ENCODE results near the gene TRNAU1AP.
"Not testable (repeated sequence)": the region's sequence is repeated elsewhere in the genome, so short reads cannot be mapped to it uniquely, and the experiment has no call there.

TRNAU1AP gene

DNA sequence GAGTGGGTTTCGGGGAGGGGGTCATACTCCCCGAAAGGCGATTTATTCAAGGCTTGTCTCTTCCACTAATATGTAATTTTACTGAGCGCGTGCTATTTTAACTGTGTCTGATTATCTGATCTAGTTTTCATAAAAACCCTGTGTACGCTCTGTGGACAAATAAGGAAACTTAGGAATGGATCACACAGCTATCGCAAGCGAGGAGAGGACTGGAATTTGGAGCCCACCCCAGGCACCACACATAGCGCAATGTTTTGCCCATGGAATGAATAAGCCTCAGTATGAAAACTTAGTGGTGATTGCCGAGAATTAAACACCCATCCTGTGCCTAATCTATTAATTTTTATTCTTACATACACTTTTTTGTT, 29.3 kb downstream of the TRNAU1AP start:
- Histone ChIP-seq H3K4me3 (ENCODE audit: low read depth in 1 of 5, low read length in 5 of 5) (peak overlapping the region; percentile 72 to 94 (median 92)), H3K9ac (ENCODE audit: low read length in 5 of 5) (peak overlapping the region; percentile 70 to 95 (median 86)), H3K27me3 (ENCODE audit: control insufficient read depth in 5 of 5, insufficient read depth in 4 of 5, low read length in 5 of 5) (no peaks in the 10 kb centered on the region), H3K9me3 (ENCODE audit: control insufficient read depth in 5 of 5, low read length in 5 of 5) (no peaks in the 10 kb centered on the region), H3K27ac (ENCODE audit: low read depth, low read length) (peak overlapping the region; percentile 91), H3K4me1 (ENCODE audit: control insufficient read depth in 5 of 5, insufficient read depth in 5 of 5, low read length in 5 of 5) (peaks cover 0 to 47% (median 32%) of the 10 kb centered on the region in 5 donors), H3K36me3 (ENCODE audit: control insufficient read depth in 5 of 5, insufficient read depth in 5 of 5, low read length in 5 of 5) (peaks cover 9 to 32% (median 27%) of the 10 kb centered on the region in 5 donors)

DNA sequence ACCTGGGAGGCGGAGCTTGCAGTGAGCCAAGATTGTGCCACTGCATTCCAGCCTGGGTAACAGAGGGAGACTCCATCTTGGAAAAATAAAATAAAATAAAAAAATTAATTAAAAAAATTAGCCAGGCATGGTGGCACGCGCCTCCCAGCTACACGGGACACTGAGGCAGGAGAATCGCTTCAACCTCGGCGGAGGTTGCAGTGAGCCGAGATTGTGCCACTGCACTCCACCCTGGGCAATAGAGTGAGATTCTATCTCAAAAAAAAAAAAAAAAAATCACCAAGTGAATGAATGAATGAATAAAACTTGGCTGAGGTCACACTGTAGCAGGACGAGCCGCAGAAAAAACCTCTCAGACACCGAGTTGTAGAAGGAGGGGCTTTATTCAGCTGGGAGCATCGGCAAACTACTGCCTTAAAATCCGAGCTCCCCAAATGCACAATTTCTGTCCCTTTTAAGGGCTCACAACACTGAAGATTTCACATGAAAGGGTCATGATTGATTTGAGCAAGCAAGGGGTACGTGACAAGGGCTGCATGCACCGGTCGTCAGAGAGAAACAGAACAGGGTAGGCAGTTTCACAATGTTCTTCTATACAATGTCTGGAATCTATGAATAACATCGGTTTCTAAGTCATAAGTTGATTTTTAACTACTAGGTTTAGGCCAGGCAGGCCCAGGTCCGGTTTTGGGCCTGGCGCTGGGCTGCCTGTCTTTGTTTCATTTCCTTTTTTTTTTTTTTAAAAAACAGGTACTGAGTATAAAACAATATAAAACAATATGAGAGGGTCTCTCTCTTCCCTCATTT, 33.9 kb downstream of the TRNAU1AP start:
- H3K36me3 ChIP-seq (ENCODE audit: control insufficient read depth in 5 of 5, insufficient read depth in 5 of 5, low read length in 5 of 5); H3K9me3 ChIP-seq (ENCODE audit: control insufficient read depth in 5 of 5, low read length in 5 of 5); H3K4me3 ChIP-seq (ENCODE audit: low read depth in 1 of 5, low read length in 5 of 5); H3K9ac ChIP-seq (ENCODE audit: low read length in 5 of 5); H3K27me3 ChIP-seq (ENCODE audit: control insufficient read depth in 5 of 5, insufficient read depth in 4 of 5, low read length in 5 of 5); H3K27ac ChIP-seq (ENCODE audit: low read depth, low read length): not testable (repeated sequence)
- peaks cover 7 to 33% (median 24%) of the 10 kb centered on the region in 5 donors for H3K4me1 ChIP-seq (ENCODE audit: control insufficient read depth in 5 of 5, insufficient read depth in 5 of 5, low read length in 5 of 5)

DNA sequence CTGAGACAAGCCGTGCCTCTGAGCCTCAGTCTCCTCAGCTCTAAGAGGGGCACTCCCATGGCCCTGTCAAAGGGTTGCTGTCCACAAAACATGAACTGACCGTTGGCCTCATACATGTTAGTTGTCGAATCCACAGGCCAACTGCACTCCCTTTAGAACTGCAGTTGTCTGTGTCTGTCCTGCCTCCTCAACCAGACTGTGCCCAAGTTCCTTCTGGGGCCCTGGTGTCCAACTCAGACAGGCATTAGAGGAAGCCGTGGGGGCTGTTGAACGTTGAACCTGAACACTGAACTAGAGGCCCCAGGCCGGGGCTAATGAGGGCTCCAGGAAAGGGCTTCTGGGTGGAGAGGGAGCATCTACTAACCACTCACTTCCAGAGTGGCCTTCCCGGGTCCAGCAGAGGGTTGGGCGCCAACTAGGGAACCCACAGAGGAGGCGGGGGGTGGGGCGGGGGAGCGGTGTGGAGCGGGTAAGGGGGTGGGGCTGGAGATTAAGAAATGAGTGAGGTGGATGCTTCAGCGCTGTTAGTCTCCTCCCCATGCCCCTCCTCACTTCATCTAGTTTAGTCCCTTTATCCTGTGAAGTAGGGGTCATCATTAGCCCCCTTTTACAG, 38.9 kb downstream of the TRNAU1AP start, which contains the start of gene RAB42:
Gene RAB42 (plus strand): TSS at position 558 of the 613 bp plus-strand sequence. CDS start 247 bp downstream, outside the sequence.
- H3K36me3 ChIP-seq (ENCODE audit: control insufficient read depth in 5 of 5, insufficient read depth in 5 of 5, low read length in 5 of 5): no peaks in the 10 kb centered on the region
- H3K27me3 ChIP-seq (ENCODE audit: control insufficient read depth in 5 of 5, insufficient read depth in 4 of 5, low read length in 5 of 5): no peaks in the 10 kb centered on the region
- peak within 1 kb of the TSS; percentile 60 to 74 (median 65) for H3K4me3 ChIP-seq (ENCODE audit: low read depth in 1 of 5, low read length in 5 of 5)
- H3K27ac ChIP-seq (ENCODE audit: low read depth, low read length): peak within 1 kb of the TSS; percentile 35
- H3K9ac ChIP-seq (ENCODE audit: low read length in 5 of 5): peak within 1 kb of the TSS; percentile 9 to 75 (median 48)
- H3K9me3 ChIP-seq (ENCODE audit: control insufficient read depth in 5 of 5, low read length in 5 of 5): no peaks in the 10 kb centered on the region
- peaks cover 11 to 42% (median 25%) of the 10 kb centered on the region in 5 donors for H3K4me1 ChIP-seq (ENCODE audit: control insufficient read depth in 5 of 5, insufficient read depth in 5 of 5, low read length in 5 of 5)

DNA sequence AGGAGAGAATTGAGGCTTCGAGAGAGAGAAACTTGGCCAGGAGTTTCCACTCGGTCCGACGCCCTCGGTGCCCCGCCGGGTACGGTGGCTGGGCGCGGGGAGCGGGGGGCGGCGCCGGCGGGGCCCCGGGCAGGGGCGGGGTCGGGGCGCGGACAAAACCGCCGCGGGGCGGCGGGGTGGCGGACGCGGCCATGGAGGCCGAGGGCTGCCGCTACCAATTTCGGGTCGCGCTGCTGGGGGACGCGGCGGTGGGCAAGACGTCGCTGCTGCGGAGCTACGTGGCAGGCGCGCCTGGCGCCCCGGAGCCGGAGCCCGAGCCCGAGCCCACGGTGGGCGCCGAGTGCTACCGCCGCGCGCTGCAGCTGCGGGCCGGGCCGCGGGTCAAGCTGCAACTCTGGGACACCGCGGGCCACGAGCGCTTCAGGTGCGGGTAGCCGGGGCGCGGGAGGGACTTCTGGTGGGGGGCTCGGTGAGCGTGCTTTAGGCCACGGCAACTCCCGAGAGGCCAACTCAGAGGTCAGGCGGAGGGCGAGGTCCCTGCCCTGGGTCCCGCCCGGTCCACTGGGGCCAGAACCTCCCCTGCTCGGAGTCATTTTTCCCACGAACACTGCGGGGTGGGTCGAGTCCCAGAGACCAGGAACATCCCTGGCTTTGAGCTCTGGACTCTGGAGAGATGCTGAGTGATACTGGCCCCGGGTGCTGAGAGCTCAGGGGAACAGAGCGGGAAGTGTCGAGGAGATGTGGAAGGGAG, 39.6 kb downstream of the TRNAU1AP start:
- Histone ChIP-seq H3K4me3 (ENCODE audit: low read depth in 1 of 5, low read length in 5 of 5) (peak overlapping the region; percentile 60 to 74 (median 65)), H3K9ac (ENCODE audit: low read length in 5 of 5) (peak overlapping the region; percentile 9 to 75 (median 48)), H3K27ac (ENCODE audit: low read depth, low read length) (no peak overlapping the region)

DNA sequence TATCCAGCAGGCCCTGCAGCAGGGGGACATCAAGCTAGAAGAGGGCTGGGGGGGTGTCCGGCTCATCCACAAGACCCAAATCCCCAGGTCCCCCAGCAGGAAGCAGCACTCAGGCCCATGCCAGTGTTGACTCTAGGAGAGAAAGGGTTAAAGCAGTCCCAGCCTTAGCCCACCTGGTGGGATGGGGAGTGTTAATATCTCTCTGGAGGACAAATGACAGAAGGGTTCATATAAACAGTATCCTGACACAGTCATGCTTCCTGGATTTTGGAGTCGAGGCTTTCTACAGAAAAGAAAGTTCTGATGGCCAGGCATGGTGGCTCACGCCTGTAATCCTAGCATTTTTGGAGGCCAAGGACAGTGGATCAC, 41.1 kb downstream of the TRNAU1AP start:
- H3K27ac ChIP-seq (ENCODE audit: low read depth, low read length); H3K36me3 ChIP-seq (ENCODE audit: control insufficient read depth in 5 of 5, insufficient read depth in 5 of 5, low read length in 5 of 5); H3K27me3 ChIP-seq (ENCODE audit: control insufficient read depth in 5 of 5, insufficient read depth in 4 of 5, low read length in 5 of 5); H3K9me3 ChIP-seq (ENCODE audit: control insufficient read depth in 5 of 5, low read length in 5 of 5); H3K4me3 ChIP-seq (ENCODE audit: low read depth in 1 of 5, low read length in 5 of 5); H3K9ac ChIP-seq (ENCODE audit: low read length in 5 of 5): not testable (repeated sequence)
- peaks cover 11 to 42% (median 25%) of the 10 kb centered on the region in 5 donors for H3K4me1 ChIP-seq (ENCODE audit: control insufficient read depth in 5 of 5, insufficient read depth in 5 of 5, low read length in 5 of 5)

More for the DNA sequence above, 39.6 kb downstream of the TRNAU1AP start:
- Histone ChIP-seq H3K36me3 (ENCODE audit: control insufficient read depth in 5 of 5, insufficient read depth in 5 of 5, low read length in 5 of 5) (no peaks in the 10 kb centered on the region), H3K9me3 (ENCODE audit: control insufficient read depth in 5 of 5, low read length in 5 of 5) (no peaks in the 10 kb centered on the region), H3K4me1 (ENCODE audit: control insufficient read depth in 5 of 5, insufficient read depth in 5 of 5, low read length in 5 of 5) (peaks cover 11 to 42% (median 25%) of the 10 kb centered on the region in 5 donors), H3K27me3 (ENCODE audit: control insufficient read depth in 5 of 5, insufficient read depth in 4 of 5, low read length in 5 of 5) (no peaks in the 10 kb centered on the region)

DNA sequence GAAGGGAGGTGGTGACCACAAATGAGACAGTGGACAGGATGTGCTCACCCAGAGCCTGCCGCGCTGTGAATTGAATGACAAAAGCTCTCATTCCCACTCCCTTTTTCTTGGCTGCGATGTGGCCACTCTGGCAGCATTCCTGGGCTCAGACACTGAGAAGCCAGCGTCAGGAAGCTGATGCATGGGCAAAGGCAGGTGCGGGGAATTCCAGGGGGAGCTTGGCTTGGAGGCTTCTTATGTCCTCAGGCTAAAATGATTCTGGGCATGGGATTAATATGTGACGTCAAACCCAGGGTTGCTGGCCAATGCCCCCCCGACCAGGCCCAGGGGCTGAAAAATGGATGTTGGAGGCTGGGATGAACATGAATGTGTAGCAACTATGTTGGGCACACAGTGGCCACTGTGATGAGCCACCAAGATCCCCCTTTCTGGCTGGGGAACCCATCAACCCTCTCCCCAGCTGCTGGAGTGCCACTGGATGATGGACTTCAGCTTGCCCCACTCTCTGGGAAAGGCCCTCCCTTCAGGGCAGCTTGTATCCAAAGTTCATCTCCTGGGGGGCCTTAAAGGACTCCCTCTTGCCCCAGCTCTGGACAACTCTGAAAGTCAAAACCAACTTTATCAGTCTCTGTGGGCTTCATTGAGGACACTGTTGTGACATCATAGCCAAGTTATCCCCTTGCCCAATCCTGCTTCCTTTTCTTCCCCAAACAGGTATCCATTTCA, 42.0 kb downstream of the TRNAU1AP start:
- not testable (repeated sequence) for H3K27ac ChIP-seq (ENCODE audit: low read depth, low read length)

DNA sequence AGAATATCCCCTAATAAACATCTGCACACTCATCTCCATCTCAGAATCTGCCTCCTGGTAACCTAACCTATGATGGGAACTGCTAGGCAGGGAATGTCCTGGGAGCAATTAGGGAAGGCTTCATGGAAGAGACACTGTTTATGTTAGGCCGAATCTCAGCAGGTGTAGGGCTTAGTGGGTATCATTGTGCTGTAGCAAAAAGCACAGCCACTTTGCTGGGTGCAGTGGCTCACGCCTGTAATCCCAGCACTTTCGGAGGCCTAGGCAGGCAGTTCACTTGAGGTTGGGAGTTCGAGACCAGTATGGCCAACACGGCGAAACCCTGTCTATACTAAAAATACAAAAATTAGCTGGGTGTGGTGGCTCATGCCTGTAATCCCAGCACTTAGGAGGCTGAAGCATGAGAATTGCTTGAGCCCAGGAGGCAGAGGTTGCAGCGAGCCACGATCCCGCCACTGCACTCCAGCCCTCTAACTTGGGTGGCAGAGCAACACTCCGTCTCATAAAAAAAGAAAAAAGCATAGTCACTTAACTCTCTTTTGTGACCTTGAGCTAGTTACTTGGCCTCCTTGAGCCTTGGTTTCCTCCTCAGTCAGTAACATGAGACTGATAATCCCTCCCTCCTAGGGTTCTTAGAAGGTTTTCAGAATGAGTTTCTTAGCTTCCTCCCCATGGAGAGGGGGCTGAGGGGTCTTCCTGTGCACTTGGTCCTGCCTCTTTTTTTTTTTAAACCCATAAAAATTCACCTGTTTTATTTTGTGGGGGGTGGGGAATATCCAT, 42.7 kb downstream of the TRNAU1AP start:
- H3K9me3 ChIP-seq (ENCODE audit: control insufficient read depth in 5 of 5, low read length in 5 of 5): no peaks in the 10 kb centered on the region
- no peak overlapping the region for H3K4me3 ChIP-seq (ENCODE audit: low read depth in 1 of 5, low read length in 5 of 5)
- H3K27me3 ChIP-seq (ENCODE audit: control insufficient read depth in 5 of 5, insufficient read depth in 4 of 5, low read length in 5 of 5): no peaks in the 10 kb centered on the region
- H3K4me1 ChIP-seq (ENCODE audit: control insufficient read depth in 5 of 5, insufficient read depth in 5 of 5, low read length in 5 of 5): peaks cover 6 to 32% (median 14%) of the 10 kb centered on the region in 5 donors
- no peak overlapping the region for H3K9ac ChIP-seq (ENCODE audit: low read length in 5 of 5)
- no peak overlapping the region for H3K27ac ChIP-seq (ENCODE audit: low read depth, low read length)
- peaks cover 0 to 2% (median under 1%) of the 10 kb centered on the region in 5 donors for H3K36me3 ChIP-seq (ENCODE audit: control insufficient read depth in 5 of 5, insufficient read depth in 5 of 5, low read length in 5 of 5)

More for the DNA sequence above, 42.0 kb downstream of the TRNAU1AP start:
- not testable (repeated sequence) for H3K4me3 ChIP-seq (ENCODE audit: low read depth in 1 of 5, low read length in 5 of 5); H3K9ac ChIP-seq (ENCODE audit: low read length in 5 of 5); H3K36me3 ChIP-seq (ENCODE audit: control insufficient read depth in 5 of 5, insufficient read depth in 5 of 5, low read length in 5 of 5); H3K9me3 ChIP-seq (ENCODE audit: control insufficient read depth in 5 of 5, low read length in 5 of 5); H3K27me3 ChIP-seq (ENCODE audit: control insufficient read depth in 5 of 5, insufficient read depth in 4 of 5, low read length in 5 of 5)
- peaks cover 11 to 39% (median 20%) of the 10 kb centered on the region in 5 donors for H3K4me1 ChIP-seq (ENCODE audit: control insufficient read depth in 5 of 5, insufficient read depth in 5 of 5, low read length in 5 of 5)

DNA sequence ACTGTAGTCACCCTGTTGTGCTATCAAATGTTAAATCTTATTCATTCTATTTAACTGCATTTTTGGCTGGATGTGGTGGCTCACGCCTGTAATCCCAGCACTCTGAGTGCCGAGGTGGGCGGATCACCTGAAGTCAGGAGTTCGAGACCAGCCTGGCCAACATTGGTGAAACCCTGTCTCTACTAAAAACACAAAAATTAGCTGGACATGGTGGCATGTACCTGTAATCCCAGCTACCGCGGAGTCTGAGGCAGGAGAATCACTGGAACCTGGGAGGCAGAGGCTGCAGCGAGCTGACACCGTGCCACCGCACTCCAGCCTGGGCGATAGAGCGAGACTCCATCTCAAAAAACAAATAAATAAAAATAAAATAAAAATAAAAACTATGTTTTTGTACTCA, 43.4 kb downstream of the TRNAU1AP start:
- H3K9ac ChIP-seq (ENCODE audit: low read length in 5 of 5); H3K27me3 ChIP-seq (ENCODE audit: control insufficient read depth in 5 of 5, insufficient read depth in 4 of 5, low read length in 5 of 5); H3K9me3 ChIP-seq (ENCODE audit: control insufficient read depth in 5 of 5, low read length in 5 of 5); H3K4me3 ChIP-seq (ENCODE audit: low read depth in 1 of 5, low read length in 5 of 5); H3K27ac ChIP-seq (ENCODE audit: low read depth, low read length); H3K36me3 ChIP-seq (ENCODE audit: control insufficient read depth in 5 of 5, insufficient read depth in 5 of 5, low read length in 5 of 5): not testable (repeated sequence)
- H3K4me1 ChIP-seq (ENCODE audit: control insufficient read depth in 5 of 5, insufficient read depth in 5 of 5, low read length in 5 of 5): peaks cover 6 to 25% (median 14%) of the 10 kb centered on the region in 5 donors

DNA sequence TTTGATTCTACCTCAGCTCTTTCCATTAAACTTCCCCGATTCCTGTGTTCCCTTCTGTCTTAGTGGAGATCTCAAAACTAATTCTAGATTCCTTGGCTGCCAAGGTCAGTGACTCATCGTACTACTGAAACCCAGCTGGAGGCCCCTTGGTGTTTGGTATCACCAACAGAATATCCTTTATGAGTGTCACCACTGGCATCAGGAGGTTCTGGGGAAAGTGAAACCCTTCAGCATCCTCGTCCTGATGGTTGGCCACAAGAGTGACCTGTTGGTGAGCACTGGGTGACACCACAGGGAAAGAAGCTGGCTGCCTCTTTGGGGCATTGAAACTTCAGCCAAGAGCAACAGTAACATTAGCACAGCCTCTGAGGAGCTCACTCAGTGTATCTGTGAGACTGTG, 48.8 kb downstream of the TRNAU1AP start:
- H3K9ac ChIP-seq (ENCODE audit: low read length in 5 of 5): peak overlapping the region in 1 of 5 donors; percentile 13
- H3K9me3 ChIP-seq (ENCODE audit: control insufficient read depth in 5 of 5, low read length in 5 of 5): no peaks in the 10 kb centered on the region
- H3K4me3 ChIP-seq (ENCODE audit: low read depth in 1 of 5, low read length in 5 of 5): no peak overlapping the region
- H3K27ac ChIP-seq (ENCODE audit: low read depth, low read length): no peak overlapping the region
- H3K4me1 ChIP-seq (ENCODE audit: control insufficient read depth in 5 of 5, insufficient read depth in 5 of 5, low read length in 5 of 5): no peaks in the 10 kb centered on the region
- peaks cover 3 to 43% (median 36%) of the 10 kb centered on the region in 5 donors for H3K36me3 ChIP-seq (ENCODE audit: control insufficient read depth in 5 of 5, insufficient read depth in 5 of 5, low read length in 5 of 5)
- no peaks in the 10 kb centered on the region for H3K27me3 ChIP-seq (ENCODE audit: control insufficient read depth in 5 of 5, insufficient read depth in 4 of 5, low read length in 5 of 5)

Data from subcutaneous abdominal adipose tissue (tissue), 5 donors.